ENCODE results near the gene ITPR3. TPM values are rescaled to one million over a fixed set of nuclear protein-coding genes. Genes with fewer than 3 reads are reported as not detected.

ITPR3 gene
- total RNA-seq, 4 donors from 2014 or later, result 174 to 206 (median 199) TPM

- H3K27ac ChIP-seq, result no peak overlapping the region
- H3K27me3 ChIP-seq, result no peaks in the 10 kb centered on the region
- H3K4me3 ChIP-seq, result no peak overlapping the region
- H3K9me3 ChIP-seq, result no peaks in the 10 kb centered on the region
- no peaks in the 10 kb centered on the region for H3K36me3 ChIP-seq
- WGBS, result 50% methylated on average over 4 of the region's 4 CpGs
- DNase-seq (ENCODE audit: low spot score in 2 of 2), result no peak
- peaks cover 35% of the 10 kb centered on the region for H3K4me1 ChIP-seq
- TF ChIP-seq CTCF (IDR thresholded peaks at IDR 0.05) (no peak), POLR2AphosphoS5 (IDR thresholded peaks at IDR 0.05) (no peak), EP300 (IDR thresholded peaks at IDR 0.05) (no peak), POLR2A (IDR thresholded peaks at IDR 0.05) (no peak)
Measured at GRCh38 chr6:33616913-33617312, 4.2 kb upstream of the ITPR3 start.

- H3K4me1 ChIP-seq, result peaks cover 45% of the 10 kb centered on the region
- peak overlapping the region; percentile 96 for H3K27ac ChIP-seq
- no peaks in the 10 kb centered on the region for H3K9me3 ChIP-seq
- peak in 1 of 2 donors; percentile 28 for DNase-seq (ENCODE audit: low spot score in 2 of 2)
- WGBS, result 49% methylated on average over 5 of the region's 5 CpGs
- TF ChIP-seq CTCF (IDR thresholded peaks at IDR 0.05), result no peak
- no peak for TF ChIP-seq POLR2A (IDR thresholded peaks at IDR 0.05)
- peak overlapping the region; percentile 79 for H3K4me3 ChIP-seq
- no peaks in the 10 kb centered on the region for H3K36me3 ChIP-seq
- no peaks in the 10 kb centered on the region for H3K27me3 ChIP-seq
Measured at GRCh38 chr6:33619166-33619840, 1.8 kb upstream of the ITPR3 start.

- under 1% methylated on average over 28 of the region's 29 CpGs for WGBS
- no peaks in the 10 kb centered on the region for H3K36me3 ChIP-seq
Measured at GRCh38 chr6:33620158-33620855, 815 bp upstream of the ITPR3 start.

GRCh38 chr6:33621711-33622388, 728 bp downstream of the ITPR3 start:
- H3K4me1 ChIP-seq, result peaks cover 55% of the 10 kb centered on the region
- DNase-seq (ENCODE audit: low spot score in 2 of 2), result peak in 1 of 2 donors; percentile 75
- WGBS, result 1% methylated on average over 16 of the region's 39 CpGs
- TF ChIP-seq POLR2AphosphoS5 (IDR thresholded peaks at IDR 0.05) (peak in 1 of 3 donors; percentile 27), CTCF (IDR thresholded peaks at IDR 0.05) (no peak)
- H3K4me3 ChIP-seq, result peak overlapping the region; percentile 79
- no peaks in the 10 kb centered on the region for H3K9me3 ChIP-seq
- H3K36me3 ChIP-seq, result no peaks in the 10 kb centered on the region
- H3K27me3 ChIP-seq, result no peaks in the 10 kb centered on the region
- peak overlapping the region; percentile 96 for H3K27ac ChIP-seq

More at GRCh38 chr6:33620158-33620855, 815 bp upstream of the ITPR3 start:
- H3K27ac ChIP-seq, result peak overlapping the region; percentile 96
- H3K9me3 ChIP-seq, result no peaks in the 10 kb centered on the region
- peaks cover 52% of the 10 kb centered on the region for H3K4me1 ChIP-seq
- H3K27me3 ChIP-seq, result no peaks in the 10 kb centered on the region
- peak in 1 of 2 donors; percentile 68 for DNase-seq (ENCODE audit: low spot score in 2 of 2)
- peak overlapping the region; percentile 79 for H3K4me3 ChIP-seq
- TF ChIP-seq POLR2AphosphoS5 (IDR thresholded peaks at IDR 0.05) (peak in 1 of 3 donors; percentile 19), CTCF (IDR thresholded peaks at IDR 0.05) (no peak)

Data from suprapubic skin (tissue), 4 donors.